ENCODE results near the gene TBXAS1.

TBXAS1 gene

DNA sequence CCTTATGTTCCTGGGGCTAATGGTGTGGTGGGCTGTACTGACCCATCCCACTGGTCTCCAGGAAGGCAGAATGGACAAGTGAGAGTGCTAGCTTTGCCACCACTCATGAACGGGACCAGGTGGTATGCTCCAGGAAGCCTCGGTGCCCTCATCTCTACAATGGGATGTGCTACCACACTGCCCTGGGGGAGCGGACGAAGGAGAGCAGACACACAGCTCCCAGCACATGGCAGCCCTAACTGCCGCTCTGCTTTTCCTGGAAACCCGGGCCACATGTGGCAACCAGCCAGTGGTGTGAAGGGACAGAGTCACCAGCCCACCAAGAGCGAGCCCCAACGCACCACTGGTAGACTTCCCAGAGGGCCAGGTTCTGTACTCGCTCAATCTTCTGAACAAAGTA is 197.9 kb downstream of the TBXAS1 start:
- no peak for DNase-seq

- no peak for DNase-seq
Observed at GRCh38 chr7:140027858-140028257, 198.8 kb downstream of the TBXAS1 start.

- DNase-seq, result no peak
Observed at GRCh38 chr7:140028311-140028710, 199.2 kb downstream of the TBXAS1 start.

DNA sequence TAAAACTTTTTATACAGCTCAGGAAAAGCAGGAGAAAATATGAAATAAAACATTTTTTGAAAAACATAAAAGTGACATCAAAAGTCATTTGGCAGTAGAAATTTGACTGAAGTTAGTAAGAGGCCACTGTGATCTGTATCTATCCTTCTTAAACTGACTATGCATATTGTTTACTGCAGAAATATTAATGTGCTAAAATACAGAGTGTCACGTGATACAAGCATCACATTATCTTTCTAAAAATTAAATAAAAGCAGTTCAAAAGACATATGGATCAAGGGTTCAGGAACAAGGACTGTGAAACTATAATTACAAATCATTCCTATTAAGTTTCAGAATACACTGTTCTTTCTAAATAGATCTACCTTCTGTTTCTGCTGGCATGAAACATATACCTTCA is 200.0 kb downstream of the TBXAS1 start:
- no peak for DNase-seq

DNA sequence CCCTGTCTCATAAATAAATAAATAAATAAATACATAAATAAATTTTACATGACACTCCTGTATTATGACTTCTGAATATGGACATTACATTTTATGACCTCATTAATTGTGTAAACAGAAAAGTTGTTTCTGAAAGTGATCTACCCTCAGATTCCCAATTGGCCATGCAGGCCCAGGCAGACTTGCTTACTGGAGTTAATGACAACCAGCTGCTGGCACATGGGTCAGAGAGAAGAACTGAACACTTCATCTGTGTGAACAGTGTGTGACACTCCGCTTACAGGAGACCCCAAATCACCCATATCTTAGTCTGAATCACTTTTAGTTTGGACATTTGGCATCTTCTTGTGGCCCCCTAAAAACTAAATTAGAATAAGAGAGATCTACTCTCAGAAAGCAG is 202.3 kb downstream of the TBXAS1 start:
- no peak for DNase-seq

GRCh38 chr7:140033036-140033435 is 204.0 kb downstream of the TBXAS1 start:
- DNase-seq, result no peak

GRCh38 chr7:140033779-140034363 is 204.8 kb downstream of the TBXAS1 start:
- no peak for DNase-seq

- no peak for DNase-seq
Observed at GRCh38 chr7:140034421-140034820, 205.4 kb downstream of the TBXAS1 start.

DNA sequence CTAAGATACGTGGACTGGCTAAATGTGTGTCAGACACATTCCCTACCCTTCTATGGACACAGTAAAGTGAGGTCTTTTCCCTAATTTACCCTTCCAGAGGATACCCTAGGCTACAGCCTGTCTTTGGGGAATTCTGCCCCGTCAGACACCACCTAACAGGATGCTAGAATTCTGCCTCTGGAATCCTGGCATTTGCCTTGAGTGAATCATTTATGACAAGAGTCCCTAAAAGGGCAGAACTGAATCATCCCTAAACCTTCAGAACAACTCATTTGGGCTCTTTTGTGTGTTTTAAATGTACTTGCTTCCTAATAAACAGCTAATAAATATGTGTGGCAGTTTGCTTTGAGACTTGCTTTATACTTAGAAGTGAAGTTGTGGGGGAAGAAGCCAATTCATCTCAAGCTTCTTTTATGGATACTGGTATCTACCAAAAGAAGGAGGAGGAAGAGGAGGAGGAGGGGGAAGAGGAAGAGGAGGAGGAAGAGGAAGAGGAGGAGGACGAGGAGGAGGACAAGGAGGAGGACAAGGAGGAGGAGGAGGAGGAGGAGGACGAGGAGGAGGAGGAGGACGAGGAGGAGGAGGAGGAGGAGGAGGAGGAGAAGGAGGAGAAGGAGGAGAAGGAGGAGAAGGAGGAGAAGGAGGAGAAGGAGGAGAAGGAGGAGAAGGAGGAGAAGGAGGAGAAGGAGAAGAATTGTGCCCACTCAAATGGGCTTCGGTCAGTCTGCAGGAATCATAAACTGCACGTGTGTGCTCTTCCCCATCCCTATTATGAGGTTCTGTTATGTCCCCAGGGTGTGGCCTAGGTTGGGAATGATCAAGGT is 206.5 kb downstream of the TBXAS1 start:
- no peak for DNase-seq

DNA sequence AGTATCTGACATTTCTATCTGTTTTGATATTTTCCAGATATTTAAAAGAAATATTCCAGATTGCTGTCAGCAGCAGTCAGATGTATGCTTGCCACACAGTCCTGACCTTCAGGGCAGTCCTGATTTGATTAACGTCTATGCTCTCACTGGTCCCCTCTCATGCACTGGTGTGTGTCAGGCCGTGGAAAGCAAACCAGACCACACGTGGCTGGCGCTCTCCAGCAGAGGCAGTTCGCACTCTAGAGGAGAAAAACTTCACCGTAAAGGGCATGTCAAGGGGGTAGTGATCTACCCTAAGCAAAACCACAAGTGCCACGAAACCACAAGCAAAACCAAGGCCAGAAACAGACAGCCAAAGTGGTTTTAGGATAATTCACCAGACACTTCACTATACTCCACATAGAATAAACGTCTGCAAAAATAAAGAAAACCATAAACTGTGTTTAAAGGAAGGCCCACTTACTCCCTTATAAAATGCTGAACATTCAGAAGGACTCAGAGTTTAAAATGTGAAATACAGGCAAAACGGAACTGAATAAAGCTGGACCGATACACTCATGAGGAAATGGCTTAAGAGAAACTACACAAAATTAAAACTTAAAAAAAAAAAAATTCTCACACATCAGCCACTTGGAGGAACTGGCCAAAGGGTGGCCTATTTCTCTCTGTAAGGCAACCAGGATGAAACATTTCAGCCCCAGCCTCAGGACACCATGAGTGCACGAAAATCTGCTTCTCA is 207.3 kb downstream of the TBXAS1 start:
- DNase-seq, result no peak

DNA sequence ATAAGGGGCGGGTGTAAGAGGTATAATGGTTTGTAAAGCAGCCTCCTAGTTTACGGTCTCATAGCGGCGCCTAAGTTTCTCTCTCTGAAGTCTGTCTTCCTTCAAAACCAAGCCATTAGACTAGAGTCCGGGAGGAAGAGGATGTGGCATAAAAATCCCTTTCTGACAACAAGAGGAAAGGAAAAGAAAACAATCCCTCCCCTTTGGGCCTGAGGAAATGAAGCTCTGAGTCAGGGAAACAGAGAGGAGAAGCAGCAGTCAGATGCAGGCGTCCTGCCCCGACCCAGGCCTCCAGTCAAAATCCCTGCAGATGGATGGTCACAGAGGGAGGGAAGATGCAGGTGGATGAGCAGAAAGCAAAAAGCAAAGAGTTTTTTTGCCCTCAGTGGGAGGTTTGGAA is 210.0 kb downstream of the TBXAS1 start:
- no peak for DNase-seq

- DNase-seq, result no peak
Observed at GRCh38 chr7:140039896-140040295, 210.8 kb downstream of the TBXAS1 start.

DNA sequence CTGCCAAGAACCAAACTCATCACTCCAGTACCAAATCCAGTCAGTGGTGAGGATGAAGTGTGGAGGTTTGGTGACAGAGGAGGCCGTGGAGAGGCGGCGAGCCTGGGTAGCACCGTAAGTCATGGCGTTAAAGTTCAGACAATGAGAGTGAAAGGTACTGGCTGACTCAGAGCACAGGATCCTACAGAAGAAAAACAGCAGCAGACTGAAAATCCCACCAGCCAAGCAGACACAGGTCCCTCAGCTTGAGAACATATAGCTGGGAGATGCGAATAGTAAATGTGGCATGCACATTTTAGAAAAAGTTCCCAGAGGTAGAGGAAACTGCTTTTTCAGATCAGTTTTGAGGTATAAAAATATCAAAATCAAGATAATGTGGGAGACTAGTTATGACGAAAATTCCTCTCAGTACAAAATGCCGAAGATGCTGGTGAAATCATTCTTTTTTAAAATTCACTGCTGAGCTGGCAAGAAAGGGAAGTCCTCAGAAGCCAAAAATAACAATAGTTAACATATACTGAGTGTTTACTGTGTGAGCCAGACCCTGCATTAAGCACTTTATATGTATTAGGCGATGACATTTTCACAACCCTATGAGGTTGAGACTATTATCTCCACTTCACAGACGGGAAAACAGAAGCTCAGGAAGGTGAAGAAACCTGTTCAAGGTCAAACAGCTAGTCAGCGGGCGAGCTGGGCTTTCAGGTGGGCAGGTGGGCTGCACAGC is 212.8 kb downstream of the TBXAS1 start:
- DNase-seq, result no peak

- DNase-seq, result no peak
Observed at GRCh38 chr7:140042386-140042670, 213.3 kb downstream of the TBXAS1 start.

- no peak for DNase-seq
Observed at GRCh38 chr7:140044251-140044650, 215.2 kb downstream of the TBXAS1 start.

DNA sequence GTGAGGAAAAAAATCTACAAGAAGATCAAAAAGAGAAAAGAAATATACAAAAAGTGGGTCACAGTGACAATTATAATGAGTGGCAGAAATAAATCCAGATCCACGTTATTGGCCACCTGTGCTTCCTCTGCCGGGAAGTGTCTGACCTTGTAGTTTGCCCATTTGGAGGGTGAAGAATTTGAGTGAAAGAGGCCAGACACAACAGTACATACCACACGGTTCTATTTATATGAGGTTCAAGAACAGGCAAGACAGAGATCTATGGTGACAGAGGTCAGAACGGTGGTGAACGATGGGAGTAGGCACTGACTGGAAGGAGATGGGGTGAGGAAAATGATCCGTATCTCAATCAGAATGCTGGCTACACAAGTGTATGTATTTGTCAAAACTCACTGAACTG is 216.6 kb downstream of the TBXAS1 start:
- DNase-seq, result no peak

- DNase-seq, result no peak
Observed at GRCh38 chr7:140047197-140047596, 218.1 kb downstream of the TBXAS1 start.

GRCh38 chr7:140048138-140048537 is 219.1 kb downstream of the TBXAS1 start:
- DNase-seq, result no peak

DNA sequence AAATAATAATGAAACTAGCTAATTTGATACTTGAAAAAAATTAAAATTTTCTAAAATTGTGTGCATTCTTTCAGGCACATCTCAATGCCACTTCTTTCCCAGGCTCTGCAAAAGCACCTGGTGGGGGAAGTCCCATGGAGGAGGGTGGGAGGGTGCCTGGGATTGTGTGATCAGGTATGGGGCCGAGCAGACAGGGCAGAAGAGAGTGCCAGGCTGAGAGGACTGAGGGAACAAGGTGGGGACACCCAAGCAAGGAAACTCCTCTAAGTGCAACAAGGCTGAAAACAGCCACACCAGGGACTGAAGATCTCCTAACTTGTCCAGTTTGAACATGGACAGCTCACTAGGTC is 219.9 kb downstream of the TBXAS1 start:
- no peak for DNase-seq

GRCh38 chr7:140049339-140050024 is 220.4 kb downstream of the TBXAS1 start:
- DNase-seq, result no peak

- DNase-seq, result no peak
Observed at GRCh38 chr7:140050100-140050499, 221.0 kb downstream of the TBXAS1 start.

- DNase-seq, result no peak
Observed at GRCh38 chr7:140051820-140052219, 222.8 kb downstream of the TBXAS1 start.
